NCI-H1092 (cell line): Measurements from ENCODE around the gene SLC38A4.

Source experiments
- DNase-seq: peaks from one replicate; lab custom pipeline; 2025; lab: John Stamatoyannopoulos, UW

Gene SLC38A4

GRCh38 chr12:46814143-46814542 is 11.7 kb downstream of the SLC38A4 start:
- DNase-seq = no peak

- DNase-seq = no peak
These were observed 14.6 kb downstream of the SLC38A4 start for GRCh38 chr12:46811185-46811584.

- no peak for DNase-seq
These were observed 16.7 kb downstream of the SLC38A4 start for GRCh38 chr12:46808955-46809697.

GRCh38 chr12:46808317-46808716 is 17.5 kb downstream of the SLC38A4 start:
- no peak for DNase-seq

GRCh38 chr12:46804054-46804453 is 21.7 kb downstream of the SLC38A4 start:
- no peak for DNase-seq

GRCh38 chr12:46803517-46803916 is 22.3 kb downstream of the SLC38A4 start:
- DNase-seq = no peak

GRCh38 chr12:46801293-46801692 is 24.5 kb downstream of the SLC38A4 start:
- no peak for DNase-seq

- no peak for DNase-seq
These were observed 25.6 kb downstream of the SLC38A4 start for GRCh38 chr12:46800160-46800559.

- no peak for DNase-seq
These were observed 27.1 kb downstream of the SLC38A4 start for GRCh38 chr12:46798648-46799047.

- no peak for DNase-seq
These were observed 27.7 kb downstream of the SLC38A4 start for GRCh38 chr12:46798056-46798455.

GRCh38 chr12:46795988-46796387 is 29.8 kb downstream of the SLC38A4 start:
- no peak for DNase-seq

GRCh38 chr12:46794593-46795190 is 31.1 kb downstream of the SLC38A4 start:
- DNase-seq = no peak

- DNase-seq = no peak
These were observed 32.9 kb downstream of the SLC38A4 start for GRCh38 chr12:46792925-46793324.

- DNase-seq = no peak
These were observed 35.7 kb downstream of the SLC38A4 start for GRCh38 chr12:46790066-46790465.

GRCh38 chr12:46788072-46788887 is 37.5 kb downstream of the SLC38A4 start:
- no peak for DNase-seq

GRCh38 chr12:46787496-46788055 is 38.2 kb downstream of the SLC38A4 start:
- no peak for DNase-seq

GRCh38 chr12:46786774-46787173 is 39.0 kb downstream of the SLC38A4 start:
- no peak for DNase-seq

- no peak for DNase-seq
These were observed 40.4 kb downstream of the SLC38A4 start for GRCh38 chr12:46785382-46785781.

GRCh38 chr12:46783871-46784270 is 41.9 kb downstream of the SLC38A4 start:
- no peak for DNase-seq

- DNase-seq = no peak
These were observed 45.9 kb downstream of the SLC38A4 start for GRCh38 chr12:46779879-46780278.

GRCh38 chr12:46779063-46779462 is 46.7 kb downstream of the SLC38A4 start:
- no peak for DNase-seq

GRCh38 chr12:46778415-46778814 is 47.4 kb downstream of the SLC38A4 start:
- no peak for DNase-seq

- no peak for DNase-seq
These were observed 48.2 kb downstream of the SLC38A4 start for GRCh38 chr12:46777587-46777986.
